ENCODE measurements around the gene HOXB8.

The HOXB8 gene

DNA sequence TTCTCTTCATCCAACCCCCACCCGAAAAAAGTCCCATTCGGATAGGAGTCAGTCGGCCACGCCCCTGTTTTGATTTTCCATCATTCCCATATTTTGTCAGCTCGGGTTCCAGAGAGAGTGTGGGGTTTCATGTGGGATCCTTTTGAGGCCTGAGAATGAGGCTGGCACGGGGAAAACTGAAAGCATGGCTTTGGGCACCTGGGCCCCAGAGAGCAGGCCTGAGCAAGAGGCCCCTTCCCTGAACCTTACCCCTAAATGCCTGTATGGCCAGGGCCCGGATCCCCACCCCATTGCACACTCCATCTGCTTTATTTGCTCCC, 32.4 kb downstream of the HOXB8 start:
- no peak for DNase-seq

DNA sequence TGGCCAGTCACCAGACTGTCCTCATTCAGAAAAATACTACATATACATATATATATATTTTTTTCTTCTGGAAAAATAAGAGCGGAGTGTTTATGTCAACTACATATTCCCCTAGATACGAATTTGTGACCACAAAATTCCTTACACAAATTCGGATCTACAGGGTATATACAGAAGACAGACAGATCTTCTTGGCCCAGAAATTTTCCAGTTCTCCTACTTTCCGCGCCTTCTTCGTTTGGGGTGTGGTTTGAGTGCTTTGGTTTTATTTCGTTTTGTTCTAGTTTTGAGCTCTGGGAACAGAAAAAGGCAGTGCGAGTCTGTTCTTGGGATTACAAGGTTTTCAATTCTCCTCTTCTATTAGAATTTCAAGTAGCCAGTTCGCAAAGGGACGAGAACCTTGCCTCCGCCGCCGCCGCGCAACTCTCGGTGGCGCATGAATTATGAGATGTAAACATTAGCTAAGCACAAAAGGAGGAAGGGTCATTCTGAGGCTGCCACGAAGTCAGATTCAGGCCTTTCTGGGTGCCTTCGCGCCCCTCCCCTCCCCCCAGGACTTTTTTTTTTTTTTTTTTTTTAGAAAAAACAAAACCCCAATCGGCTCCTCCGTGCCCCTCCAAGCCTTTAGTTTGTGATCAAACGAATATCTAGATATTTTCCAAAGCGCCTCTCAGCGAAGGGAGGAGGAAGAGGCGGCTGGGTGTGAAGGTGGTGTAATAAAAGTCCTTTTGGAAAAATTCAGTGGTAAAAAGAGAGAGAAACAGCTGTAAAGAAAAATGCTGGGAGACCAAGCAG, 35.1 kb downstream of the HOXB8 start:
- DNase-seq, result no peak

- DNase-seq, result no peak
These were observed 35.7 kb downstream of the HOXB8 start for GRCh38 chr17:48579471-48579759.

DNA sequence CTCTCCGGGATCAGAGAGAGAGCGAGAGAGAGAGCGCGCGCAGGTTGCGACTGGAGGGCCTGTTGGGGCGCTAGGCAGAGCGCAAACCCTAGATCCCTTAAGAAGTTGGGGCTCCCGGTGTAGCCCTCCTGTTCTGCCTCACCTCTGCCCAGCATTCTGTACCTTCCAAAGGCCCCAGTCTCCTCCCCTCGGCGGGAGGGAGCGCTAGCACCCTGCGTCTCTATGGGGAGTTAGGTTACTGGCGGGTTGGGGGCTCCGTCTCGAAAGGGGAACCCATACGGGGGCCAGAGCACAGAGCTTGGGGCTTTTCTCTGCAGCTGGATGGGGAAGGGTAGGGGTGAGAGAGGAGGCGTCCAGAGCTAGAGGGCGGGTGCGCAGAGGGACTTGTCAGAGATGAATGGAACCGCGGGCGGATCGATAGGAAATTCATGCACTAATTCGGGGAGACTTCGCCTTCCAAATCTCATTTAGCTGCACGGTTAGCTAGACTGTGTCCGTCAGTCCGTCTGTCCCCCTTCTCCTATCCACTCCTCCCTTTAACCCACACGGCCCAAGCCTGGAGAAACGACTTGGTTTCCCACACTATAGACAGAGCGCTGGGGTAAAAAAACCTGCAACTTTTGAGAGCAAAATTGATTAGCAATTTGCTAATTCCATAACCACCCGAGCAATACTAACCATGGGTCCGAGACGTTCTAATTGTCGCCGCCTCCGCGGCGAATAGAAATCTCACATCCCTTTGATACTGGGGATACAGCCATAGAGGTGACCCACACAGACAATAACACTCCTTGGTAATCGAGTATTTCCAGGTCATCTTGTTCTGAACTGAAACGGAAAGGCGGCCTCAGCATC, 36.2 kb downstream of the HOXB8 start:
- no peak for DNase-seq

DNA sequence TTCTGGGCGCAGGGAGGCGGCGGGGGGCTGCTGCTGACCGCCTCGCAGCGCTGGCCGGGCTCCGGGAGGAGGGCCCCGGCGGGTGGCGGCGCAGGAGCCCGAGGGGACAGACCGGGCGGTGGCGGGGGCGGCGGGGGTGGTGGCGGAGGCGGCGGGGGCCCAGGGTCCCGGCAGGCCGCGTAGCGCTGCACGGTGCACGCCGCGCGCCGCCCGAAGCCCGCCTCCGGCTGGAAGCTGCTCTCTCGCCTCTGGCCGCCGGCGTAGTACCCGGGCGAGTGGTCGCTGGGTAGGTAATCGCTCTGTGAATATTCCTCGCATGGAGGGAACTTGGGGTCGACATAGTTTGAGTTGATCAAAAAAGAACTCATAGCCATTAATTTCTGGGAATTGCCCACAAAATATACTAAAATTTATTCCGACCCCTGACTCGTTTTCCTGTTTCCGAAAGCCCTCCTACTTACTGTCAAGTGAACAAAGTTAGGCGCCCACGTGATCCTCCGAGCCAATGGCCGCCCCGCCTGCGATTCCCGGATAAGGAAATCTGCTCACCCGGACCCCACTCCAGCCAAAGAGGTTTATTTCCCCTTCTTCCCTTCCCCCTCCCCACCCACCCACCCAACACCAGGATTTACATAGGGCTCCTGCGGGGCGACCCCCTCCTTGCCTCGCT, 37.0 kb downstream of the HOXB8 start, which contains the start of gene HOXB4:
Gene HOXB4 (minus strand): TSS at position 405 of the 670 bp plus-strand sequence. CDS start 31 bp downstream, at position 374.
- DNase-seq, result no peak

DNA sequence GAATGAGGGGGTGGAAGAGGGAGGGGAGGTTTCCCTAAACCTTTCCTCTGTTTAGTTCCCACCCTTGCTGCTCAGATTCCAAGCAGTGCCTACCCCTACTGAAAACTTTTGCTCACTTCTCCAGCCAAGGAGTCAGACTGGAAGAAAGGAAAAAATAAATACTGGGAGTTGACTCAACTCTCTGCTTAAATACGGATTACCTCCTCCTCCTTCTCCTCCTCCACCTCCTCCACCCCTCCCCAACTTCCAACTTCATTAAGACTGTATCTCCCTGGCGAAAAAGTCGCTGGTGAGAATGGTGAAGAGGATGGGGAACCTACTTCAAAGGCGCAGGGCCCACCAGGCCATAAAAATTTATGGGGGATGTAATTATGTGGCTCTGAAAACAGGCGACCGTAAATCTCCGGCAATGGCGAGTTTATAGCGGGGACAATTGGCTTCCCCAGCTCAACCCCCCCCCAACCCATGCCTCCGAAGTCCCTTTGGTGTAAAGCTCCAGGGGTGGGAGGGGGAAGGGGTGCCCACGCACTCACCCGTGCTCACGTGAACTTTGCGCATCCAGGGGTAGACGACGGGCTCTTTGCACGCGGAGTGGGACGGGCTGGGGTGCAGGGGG, 37.7 kb downstream of the HOXB8 start:
- no peak for DNase-seq

DNA sequence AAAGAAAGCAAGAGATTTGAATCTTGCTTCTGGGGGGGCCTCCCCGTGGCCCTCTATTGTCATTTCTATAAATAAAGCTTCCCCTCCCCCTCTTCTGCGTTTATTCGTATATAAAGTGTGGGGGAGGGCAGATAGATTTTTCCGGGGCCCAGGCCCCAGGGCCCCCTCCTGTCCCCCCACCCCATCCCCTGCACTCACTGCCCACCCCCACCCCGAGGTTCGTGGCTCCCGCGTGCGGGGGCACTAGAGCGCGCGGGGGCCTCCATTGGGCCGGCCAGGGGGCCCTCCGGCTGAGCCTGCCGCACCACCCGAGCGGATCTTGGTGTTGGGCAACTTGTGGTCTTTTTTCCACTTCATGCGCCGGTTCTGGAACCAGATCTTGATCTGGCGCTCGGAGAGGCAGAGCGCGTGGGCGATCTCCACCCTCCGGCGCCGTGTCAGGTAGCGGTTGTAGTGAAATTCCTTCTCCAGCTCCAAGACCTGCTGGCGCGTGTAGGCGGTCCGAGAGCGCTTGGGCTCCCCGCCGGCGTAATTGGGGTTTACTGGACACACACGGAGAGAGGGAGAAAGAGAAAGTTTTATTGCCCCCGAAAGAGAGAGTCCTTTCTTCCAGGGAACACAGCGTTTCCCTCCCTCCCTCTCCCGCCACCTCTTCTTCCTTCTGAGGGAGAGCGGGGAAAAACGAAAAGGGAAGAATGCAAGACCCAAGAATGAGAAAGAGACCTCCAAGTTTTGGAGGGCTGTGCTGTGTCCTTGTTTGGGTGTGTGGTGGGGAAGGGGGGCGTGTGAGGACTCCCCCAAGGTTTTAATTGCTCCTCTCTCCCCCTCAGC, 38.4 kb downstream of the HOXB8 start:
- no peak for DNase-seq

GRCh38 chr17:48575673-48576478, 39.2 kb downstream of the HOXB8 start:
- DNase-seq, result no peak

DNA sequence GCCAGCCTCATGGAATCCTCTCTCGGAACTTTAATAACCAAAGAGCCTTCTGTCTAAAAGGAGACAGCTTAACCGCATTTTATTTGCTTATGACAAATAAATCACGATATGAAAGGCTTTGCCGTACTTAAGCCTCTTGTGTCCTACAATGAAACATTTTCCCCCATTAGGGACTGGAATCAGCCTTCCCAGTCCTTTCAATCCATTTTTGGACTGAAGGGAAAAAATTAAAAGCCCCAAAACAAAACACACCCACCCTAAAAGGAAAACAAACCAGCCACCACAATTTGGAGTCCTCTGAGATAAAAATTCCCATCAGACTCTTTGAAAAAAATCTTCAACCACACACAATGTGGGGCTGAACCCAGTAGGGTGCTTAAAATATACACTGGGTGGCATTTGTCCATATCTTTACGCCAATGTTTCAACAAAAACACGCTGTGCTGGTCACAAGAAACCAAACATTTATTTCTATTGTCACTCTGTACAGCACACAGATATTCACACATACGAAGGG, 40.0 kb downstream of the HOXB8 start:
- no peak for DNase-seq

DNA sequence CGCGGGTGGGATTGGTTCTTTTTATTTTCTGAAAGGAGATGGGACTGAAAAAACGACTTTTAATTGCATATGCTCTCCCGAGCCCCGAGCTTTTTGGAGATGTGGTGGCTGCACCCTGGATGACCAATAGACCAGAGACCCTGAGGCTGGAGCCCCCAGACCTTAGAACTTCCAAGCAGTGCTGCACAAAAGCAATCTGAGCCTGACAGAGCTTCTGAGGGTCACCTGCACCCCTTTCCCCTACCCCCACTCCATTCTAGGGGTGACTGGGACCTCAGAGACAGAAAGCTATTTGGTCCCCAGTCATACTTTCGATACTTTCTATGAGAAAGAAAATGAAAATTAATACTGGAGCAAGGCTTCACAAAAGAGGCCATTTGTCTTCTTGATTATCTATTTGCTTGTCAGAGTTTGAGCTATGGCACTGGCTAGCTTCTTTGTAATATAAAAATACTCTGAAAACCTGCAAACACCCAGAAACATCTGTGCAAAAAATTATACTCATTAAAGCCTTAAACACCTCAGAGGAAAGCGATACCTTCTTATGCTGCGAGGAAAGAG, 40.5 kb downstream of the HOXB8 start:
- no peak for DNase-seq

- no peak for DNase-seq
These were observed 43.2 kb downstream of the HOXB8 start for GRCh38 chr17:48571826-48572417.

- DNase-seq, result no peak
These were observed 43.9 kb downstream of the HOXB8 start for GRCh38 chr17:48571024-48571818.

- no peak for DNase-seq
These were observed 44.6 kb downstream of the HOXB8 start for GRCh38 chr17:48570325-48571023.

GRCh38 chr17:48569674-48570324, 45.3 kb downstream of the HOXB8 start:
- DNase-seq, result no peak

DNA sequence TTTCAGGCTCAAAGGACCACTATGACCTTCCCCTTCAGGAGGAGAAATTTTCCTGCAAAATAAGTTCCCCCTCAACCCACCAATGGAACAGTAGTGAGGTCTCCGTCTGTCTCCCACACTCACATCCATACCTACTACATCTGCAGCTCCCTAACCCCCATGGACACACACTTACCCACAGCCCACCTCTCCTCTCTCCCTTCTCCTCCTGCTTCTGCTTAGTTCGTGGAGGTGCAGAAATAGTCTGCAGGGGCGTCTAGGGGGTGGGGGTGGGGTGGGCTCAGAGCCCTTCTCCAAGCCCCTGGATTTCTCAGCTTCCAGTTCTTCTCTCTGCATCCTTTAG, 45.9 kb downstream of the HOXB8 start:
- DNase-seq, result no peak

- no peak for DNase-seq
These were observed 46.4 kb downstream of the HOXB8 start for GRCh38 chr17:48568499-48569239.

DNA sequence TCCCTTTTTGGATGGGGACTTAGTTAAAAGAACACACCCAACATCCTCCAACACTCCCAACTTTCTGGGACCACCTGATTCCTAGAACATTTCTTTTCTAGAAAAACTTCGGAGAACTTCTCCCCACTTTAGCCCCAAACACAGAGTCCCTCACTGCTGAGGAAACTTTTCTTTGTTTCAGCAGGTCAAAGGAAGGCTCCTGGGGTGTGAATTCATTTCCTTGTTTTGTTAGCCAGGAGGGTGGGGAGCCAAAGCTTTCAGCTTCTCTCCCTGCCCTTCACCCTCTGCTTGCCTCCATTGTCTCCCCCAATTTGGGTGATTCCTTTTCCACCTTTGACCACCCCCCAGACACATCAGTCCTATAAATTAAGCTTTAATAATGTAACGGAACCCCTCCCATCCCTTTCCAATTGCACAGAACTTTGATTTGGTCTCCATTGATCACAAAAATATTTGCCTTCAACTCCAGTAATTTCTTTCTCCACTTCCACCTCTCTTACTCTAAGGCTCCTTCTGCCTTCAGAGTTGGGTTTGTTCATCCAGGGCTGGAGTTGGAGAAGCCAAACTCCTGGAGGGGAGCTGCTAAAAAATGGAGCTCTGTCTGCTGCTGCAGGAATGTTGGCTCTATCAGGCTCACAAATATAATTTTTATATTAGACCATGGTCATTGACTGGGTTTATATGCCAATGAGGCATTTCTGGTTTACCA, 47.3 kb downstream of the HOXB8 start:
- no peak for DNase-seq
